WTC11 (cell line): ENCODE results near the gene PTH1R. TPM values are rescaled to one million over a fixed set of nuclear protein-coding genes. Genes with fewer than 3 reads are reported as not detected.

Experiments used
- ATAC-seq: fragments of 200-7000 bp; cut with Tn5 transposase; 2 replicates; pipeline ENCODE4 v1.10.0; 2021; ENCODE audit warnings: mild to moderate bottlenecking, moderate library complexity
- CTCF ChIA-PET: fragments of 300-600 bp; sonication (Branson Sonifier 250); formaldehyde crosslinking; loops from one replicate; lab custom pipeline; 2021; ENCODE audit warnings: antibody characterized with exemption; lab: Charles Lee
- POLR2A ChIA-PET: fragments of 350-600 bp; sonication (Branson Sonifier 250); formaldehyde crosslinking; loops from one replicate; lab custom pipeline; 2021; ENCODE audit warnings: antibody characterized with exemption; lab: Charles Lee
- DNase-seq: peaks from one replicate; pipeline ENCODE4 v3.0.0; 2021; ENCODE audit warnings: low spot score
- H3K27ac Mint-ChIP-seq: 2 replicates; pipeline ENCODE4 v1.8.0; 2021; ENCODE audit warnings: mixed read lengths
- H3K27me3 Mint-ChIP-seq: 2 replicates; pipeline ENCODE4 v1.8.0; 2021; ENCODE audit warnings: low read depth, mild to moderate bottlenecking, moderate library complexity, mixed read lengths
- H3K36me3 Mint-ChIP-seq: 2 replicates; pipeline ENCODE4 v1.8.0; 2021; ENCODE audit warnings: mixed read lengths
- H3K4me1 Mint-ChIP-seq: 2 replicates; pipeline ENCODE4 v1.8.0; 2022; ENCODE audit warnings: mixed read lengths
- H3K4me3 Mint-ChIP-seq: 2 replicates; pipeline ENCODE4 v1.8.0; 2021; ENCODE audit warnings: mild to moderate bottlenecking, moderate library complexity, mixed read lengths
- H3K9me3 Mint-ChIP-seq: 2 replicates; pipeline ENCODE4 v1.8.0; 2021; ENCODE audit warnings: mixed read lengths
- CREB1 ChIP-seq: sonication (generic); formaldehyde crosslinking; IDR thresholded peaks from 2 replicates; pipeline ENCODE4 v1.8.0; 2023; ENCODE audit warnings: mild to moderate bottlenecking, missing genetic modification reagents
- ESRRA ChIP-seq: sonication (generic); formaldehyde crosslinking; IDR thresholded peaks from 2 replicates; pipeline ENCODE4 v1.8.1; 2022; ENCODE audit warnings: mild to moderate bottlenecking, missing genetic modification reagents, borderline replicate concordance
- IRF2 ChIP-seq: sonication (generic); formaldehyde crosslinking; IDR thresholded peaks from 2 replicates; pipeline ENCODE4 v1.8.0; 2022; ENCODE audit warnings: low read depth, missing genetic modification reagents, borderline replicate concordance
- NFYB ChIP-seq: sonication (generic); formaldehyde crosslinking; conservative IDR thresholded peaks from 2 replicates; pipeline ENCODE4 v1.8.0; 2022; ENCODE audit warnings: low read depth, missing genetic modification reagents
- RELA ChIP-seq: sonication (generic); formaldehyde crosslinking; IDR thresholded peaks from 2 replicates; pipeline ENCODE4 v1.8.1; 2022; ENCODE audit warnings: missing genetic modification reagents, mild to moderate bottlenecking, borderline replicate concordance
- TCF7 ChIP-seq: sonication (generic); formaldehyde crosslinking; IDR thresholded peaks from 2 replicates; pipeline ENCODE4 v1.8.0; 2022; ENCODE audit warnings: mild to moderate bottlenecking, low read depth, missing genetic modification reagents, moderate library complexity
- TEAD1 ChIP-seq: sonication (generic); formaldehyde crosslinking; IDR thresholded peaks from 2 replicates; pipeline ENCODE4 v1.8.0; 2022; ENCODE audit warnings: mild to moderate bottlenecking, missing genetic modification reagents
- ZNF121 ChIP-seq: sonication (generic); formaldehyde crosslinking; IDR thresholded peaks from 2 replicates; pipeline ENCODE4 v1.8.0; 2023; ENCODE audit warnings: missing genetic modification reagents
- ZNF396 ChIP-seq: fragments of 250-450 bp; sonication (Bioruptor Pico); IDR thresholded peaks from 2 replicates; pipeline ENCODE4 v1.8.0; 2021; ENCODE audit warnings: mild to moderate bottlenecking, moderate library complexity, borderline replicate concordance
- ZNF416 ChIP-seq: fragments of 250-450 bp; sonication (Bioruptor Pico); IDR thresholded peaks from 2 replicates; pipeline ENCODE4 v1.9.0; 2021; ENCODE audit warnings: mild to moderate bottlenecking, inconsistent platforms
- total RNA-seq: library from RNA; stranded (reverse); gene quantifications from 3 replicates; pipeline ENCODE4 v1.2.3, GENCODE V29; 2021
- TF ChIP-seq, protein P1 (sequence below): sonication (generic); formaldehyde crosslinking; IDR thresholded peaks from 2 replicates; pipeline ENCODE4 v1.8.0; 2022; ENCODE audit warnings: missing genetic modification reagents
- TF ChIP-seq, protein P2 (sequence below): sonication (generic); formaldehyde crosslinking; conservative IDR thresholded peaks from 2 replicates; pipeline ENCODE4 v1.8.1; 2022; ENCODE audit warnings: mild to moderate bottlenecking, missing genetic modification reagents
- TF ChIP-seq, protein P3 (sequence below): fragments of 200-600 bp; IDR thresholded peaks from 2 replicates; pipeline ENCODE4 v1.8.0; 2022; ENCODE audit warnings: antibody characterized with exemption
- TF ChIP-seq, protein P4 (sequence below): sonication (generic); formaldehyde crosslinking; IDR thresholded peaks from 2 replicates; pipeline ENCODE4 v1.8.1; 2022; ENCODE audit warnings: low read depth, mild to moderate bottlenecking, moderate library complexity, missing genetic modification reagents, borderline replicate concordance

Gene PTH1R
- total RNA-seq, 1 experiment from 2014 or later, result 12.0 TPM

DNA sequence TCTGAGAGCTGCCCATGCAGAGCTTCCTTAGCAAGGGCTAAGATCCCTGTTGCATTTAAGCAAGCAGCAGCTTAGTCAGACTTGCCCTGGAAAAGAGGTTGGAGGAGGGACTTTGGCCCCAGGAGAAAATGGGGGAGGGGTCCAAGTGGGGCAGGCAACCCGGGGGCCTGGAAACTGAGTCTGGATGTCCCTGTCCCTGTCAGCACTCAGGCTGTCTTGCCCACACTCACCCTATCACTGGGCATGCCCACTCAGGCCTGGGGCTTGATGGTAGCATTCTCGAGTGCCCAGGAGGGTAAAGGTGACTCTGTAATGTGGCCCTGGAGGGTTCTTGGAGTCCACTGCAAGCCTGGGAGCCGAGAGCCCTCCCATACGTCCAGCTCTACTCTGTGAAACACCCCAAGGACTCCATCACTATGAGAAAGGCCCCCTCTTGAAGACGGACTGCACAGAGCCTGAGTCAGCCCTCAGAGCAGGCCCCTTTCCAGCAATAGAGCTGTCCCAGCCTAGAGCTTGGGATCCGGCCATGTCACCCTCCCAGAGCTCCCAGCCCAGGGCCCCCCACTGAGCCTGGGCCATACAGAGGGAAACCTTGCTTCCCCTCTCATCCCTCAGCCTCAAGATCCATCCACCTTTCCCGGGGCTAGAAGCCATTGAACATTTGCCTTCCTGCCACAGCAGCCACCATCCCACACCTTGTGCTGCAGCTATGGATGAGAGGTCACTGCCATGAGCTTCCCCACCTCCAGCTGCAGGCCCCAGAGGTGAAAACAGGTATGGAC is 27.6 kb upstream of the PTH1R start:
- no peaks in the 10 kb centered on the region for H3K36me3 Mint-ChIP-seq
- ChIA-PET POLR2A (interaction anchor here (0.6 kb wide), 1 partner anchor 113 kb away, joined by 3 read pairs; no protein-coding TSS in a partner anchor), CTCF (interaction anchor here (0.8 to 6.2 kb wide), 11 partner anchors 9 to 186 kb away, joined by 3 to 50 read pairs (median 5); no protein-coding TSS in a partner anchor)
- H3K27me3 Mint-ChIP-seq, result peaks cover 6% of the 10 kb centered on the region; the same call in 1 of the 2 replicates
- DNase-seq (no peak), ATAC-seq (no peak)
- no peaks in the 10 kb centered on the region for H3K9me3 Mint-ChIP-seq
- H3K4me1 Mint-ChIP-seq, result peaks cover 10% of the 10 kb centered on the region
- TF ChIP-seq, protein P1, sequence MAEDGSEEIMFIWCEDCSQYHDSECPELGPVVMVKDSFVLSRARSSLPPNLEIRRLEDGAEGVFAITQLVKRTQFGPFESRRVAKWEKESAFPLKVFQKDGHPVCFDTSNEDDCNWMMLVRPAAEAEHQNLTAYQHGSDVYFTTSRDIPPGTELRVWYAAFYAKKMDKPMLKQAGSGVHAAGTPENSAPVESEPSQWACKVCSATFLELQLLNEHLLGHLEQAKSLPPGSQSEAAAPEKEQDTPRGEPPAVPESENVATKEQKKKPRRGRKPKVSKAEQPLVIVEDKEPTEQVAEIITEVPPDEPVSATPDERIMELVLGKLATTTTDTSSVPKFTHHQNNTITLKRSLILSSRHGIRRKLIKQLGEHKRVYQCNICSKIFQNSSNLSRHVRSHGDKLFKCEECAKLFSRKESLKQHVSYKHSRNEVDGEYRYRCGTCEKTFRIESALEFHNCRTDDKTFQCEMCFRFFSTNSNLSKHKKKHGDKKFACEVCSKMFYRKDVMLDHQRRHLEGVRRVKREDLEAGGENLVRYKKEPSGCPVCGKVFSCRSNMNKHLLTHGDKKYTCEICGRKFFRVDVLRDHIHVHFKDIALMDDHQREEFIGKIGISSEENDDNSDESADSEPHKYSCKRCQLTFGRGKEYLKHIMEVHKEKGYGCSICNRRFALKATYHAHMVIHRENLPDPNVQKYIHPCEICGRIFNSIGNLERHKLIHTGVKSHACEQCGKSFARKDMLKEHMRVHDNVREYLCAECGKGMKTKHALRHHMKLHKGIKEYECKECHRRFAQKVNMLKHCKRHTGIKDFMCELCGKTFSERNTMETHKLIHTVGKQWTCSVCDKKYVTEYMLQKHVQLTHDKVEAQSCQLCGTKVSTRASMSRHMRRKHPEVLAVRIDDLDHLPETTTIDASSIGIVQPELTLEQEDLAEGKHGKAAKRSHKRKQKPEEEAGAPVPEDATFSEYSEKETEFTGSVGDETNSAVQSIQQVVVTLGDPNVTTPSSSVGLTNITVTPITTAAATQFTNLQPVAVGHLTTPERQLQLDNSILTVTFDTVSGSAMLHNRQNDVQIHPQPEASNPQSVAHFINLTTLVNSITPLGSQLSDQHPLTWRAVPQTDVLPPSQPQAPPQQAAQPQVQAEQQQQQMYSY, result no peak
- TF ChIP-seq, protein P2, sequence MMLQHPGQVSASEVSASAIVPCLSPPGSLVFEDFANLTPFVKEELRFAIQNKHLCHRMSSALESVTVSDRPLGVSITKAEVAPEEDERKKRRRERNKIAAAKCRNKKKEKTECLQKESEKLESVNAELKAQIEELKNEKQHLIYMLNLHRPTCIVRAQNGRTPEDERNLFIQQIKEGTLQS (CRISPR knock-in tag), result no peak
- TF ChIP-seq ZNF121 (no peak), ZNF396 (CRISPR knock-in tag) (no peak), TEAD1 (CRISPR knock-in tag) (no peak), TCF7 (CRISPR knock-in tag) (no peak), ZNF416 (CRISPR knock-in tag) (no peak)
- TF ChIP-seq, protein P3, sequence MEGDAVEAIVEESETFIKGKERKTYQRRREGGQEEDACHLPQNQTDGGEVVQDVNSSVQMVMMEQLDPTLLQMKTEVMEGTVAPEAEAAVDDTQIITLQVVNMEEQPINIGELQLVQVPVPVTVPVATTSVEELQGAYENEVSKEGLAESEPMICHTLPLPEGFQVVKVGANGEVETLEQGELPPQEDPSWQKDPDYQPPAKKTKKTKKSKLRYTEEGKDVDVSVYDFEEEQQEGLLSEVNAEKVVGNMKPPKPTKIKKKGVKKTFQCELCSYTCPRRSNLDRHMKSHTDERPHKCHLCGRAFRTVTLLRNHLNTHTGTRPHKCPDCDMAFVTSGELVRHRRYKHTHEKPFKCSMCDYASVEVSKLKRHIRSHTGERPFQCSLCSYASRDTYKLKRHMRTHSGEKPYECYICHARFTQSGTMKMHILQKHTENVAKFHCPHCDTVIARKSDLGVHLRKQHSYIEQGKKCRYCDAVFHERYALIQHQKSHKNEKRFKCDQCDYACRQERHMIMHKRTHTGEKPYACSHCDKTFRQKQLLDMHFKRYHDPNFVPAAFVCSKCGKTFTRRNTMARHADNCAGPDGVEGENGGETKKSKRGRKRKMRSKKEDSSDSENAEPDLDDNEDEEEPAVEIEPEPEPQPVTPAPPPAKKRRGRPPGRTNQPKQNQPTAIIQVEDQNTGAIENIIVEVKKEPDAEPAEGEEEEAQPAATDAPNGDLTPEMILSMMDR, result no peak
- no peak overlapping the region for H3K4me3 Mint-ChIP-seq
- H3K27ac Mint-ChIP-seq, result no peak overlapping the region

DNA sequence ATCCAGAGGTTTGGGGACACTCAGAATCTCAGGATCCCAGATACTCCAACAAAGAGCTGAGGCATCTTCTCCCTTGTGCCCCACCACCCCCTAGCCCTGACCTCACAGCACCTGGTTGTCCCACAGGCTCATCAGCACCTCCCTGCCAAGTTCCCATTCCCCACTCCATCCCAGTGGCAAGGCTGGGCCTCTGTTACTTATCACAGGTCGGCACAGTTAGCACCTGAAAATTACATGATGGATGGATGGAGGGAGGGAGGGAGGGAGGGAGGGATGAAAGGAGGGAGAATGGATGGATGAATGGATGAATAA is 27.1 kb upstream of the PTH1R start:
- CTCF ChIA-PET, result interaction anchor here (0.8 to 6.2 kb wide), 9 partner anchors 8 to 187 kb away, joined by 3 to 50 read pairs (median 5); no protein-coding TSS in a partner anchor
- no peak overlapping the region for H3K4me3 Mint-ChIP-seq

More for the DNA sequence above, 27.1 kb upstream of the PTH1R start:
- POLR2A ChIA-PET, result no interaction called here
- H3K27ac Mint-ChIP-seq, result no peak overlapping the region
- H3K4me1 Mint-ChIP-seq, result peaks cover 6% of the 10 kb centered on the region
- ATAC-seq, result no peak
- H3K36me3 Mint-ChIP-seq, result no peaks in the 10 kb centered on the region
- DNase-seq, result no peak
- H3K9me3 Mint-ChIP-seq, result no peaks in the 10 kb centered on the region
- TF ChIP-seq NFYB (CRISPR knock-in tag) (no peak), ESRRA (CRISPR knock-in tag) (no peak), CREB1 (CRISPR knock-in tag) (no peak), RELA (CRISPR knock-in tag) (no peak), IRF2 (no peak)
- TF ChIP-seq, protein P4, sequence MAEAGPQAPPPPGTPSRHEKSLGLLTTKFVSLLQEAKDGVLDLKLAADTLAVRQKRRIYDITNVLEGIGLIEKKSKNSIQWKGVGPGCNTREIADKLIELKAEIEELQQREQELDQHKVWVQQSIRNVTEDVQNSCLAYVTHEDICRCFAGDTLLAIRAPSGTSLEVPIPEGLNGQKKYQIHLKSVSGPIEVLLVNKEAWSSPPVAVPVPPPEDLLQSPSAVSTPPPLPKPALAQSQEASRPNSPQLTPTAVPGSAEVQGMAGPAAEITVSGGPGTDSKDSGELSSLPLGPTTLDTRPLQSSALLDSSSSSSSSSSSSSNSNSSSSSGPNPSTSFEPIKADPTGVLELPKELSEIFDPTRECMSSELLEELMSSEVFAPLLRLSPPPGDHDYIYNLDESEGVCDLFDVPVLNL (CRISPR knock-in tag), result no peak
- H3K27me3 Mint-ChIP-seq, result peaks cover 6% of the 10 kb centered on the region; the same call in 1 of the 2 replicates
